HL-60 (cell line): ENCODE data around the gene SLC22A12.

Experiments
- DNase-seq, 2 experiments: peaks; one replicate each; pipeline ENCODE4 v3.0.0-alpha.2; 2010 to 2020; ENCODE audit warnings: low read depth in 1 of 2, low spot score in 1 of 2
- H3K27ac ChIP-seq: fragments of 250-450 bp; sonication (Bioruptor Pico); replicated peaks from 2 replicates; pipeline ENCODE4 v1.5.1; 2020; ENCODE audit warnings: mild to moderate bottlenecking, moderate library complexity
- H3K27me3 ChIP-seq: fragments of 250-450 bp; sonication (Bioruptor Pico); 2 replicates; pipeline ENCODE4 v1.5.1; 2021; ENCODE audit warnings: mild to moderate bottlenecking, moderate library complexity; ENCODE audit not compliant: insufficient read depth, poor library complexity, severe bottlenecking
- H3K4me3 ChIP-seq: replicated peaks from 2 replicates; pipeline ENCODE4 v1.5.1; 2011; ENCODE audit warnings: mild to moderate bottlenecking, control low read depth, low read length; ENCODE audit not compliant: insufficient read depth
- CTCF ChIP-seq: IDR thresholded peaks from one replicate; pipeline ENCODE4 v1.5.1; 2011; ENCODE audit warnings: low read length, control low read depth, inconsistent platforms; ENCODE audit not compliant: insufficient read depth
- GABPA ChIP-seq: IDR thresholded peaks from 2 replicates; pipeline ENCODE4 v1.6.1; 2012; ENCODE audit warnings: low read depth
- POLR2AphosphoS5 ChIP-seq: IDR thresholded peaks from 2 replicates; pipeline ENCODE4 v1.6.1; 2012; ENCODE audit warnings: low read depth
- REST ChIP-seq: IDR thresholded peaks from 2 replicates; pipeline ENCODE4 v1.6.1; 2012; ENCODE audit warnings: low read depth; ENCODE audit not compliant: insufficient replicate concordance
- SPI1 ChIP-seq: IDR thresholded peaks from 2 replicates; pipeline ENCODE4 v1.6.1; 2012; ENCODE audit warnings: low read depth, mild to moderate bottlenecking, borderline replicate concordance

Gene SLC22A12

GRCh38 chr11:64631675-64632074, 40.7 kb downstream of the SLC22A12 start:
- no peak overlapping the region for H3K4me3 ChIP-seq
- no peak for DNase-seq
- TF ChIP-seq POLR2AphosphoS5 (no peak), REST (no peak), GABPA (no peak), CTCF (no peak), SPI1 (no peak)
- H3K27ac ChIP-seq: no peak overlapping the region
- H3K27me3 ChIP-seq: no peaks in the 10 kb centered on the region

- Histone ChIP-seq H3K27me3 (no peaks in the 10 kb centered on the region), H3K4me3 (no peak overlapping the region), H3K27ac (no peak overlapping the region)
- no peak for DNase-seq
- TF ChIP-seq REST (no peak), CTCF (no peak), POLR2AphosphoS5 (no peak), GABPA (no peak), SPI1 (no peak)
These were observed 41.2 kb downstream of the SLC22A12 start for GRCh38 chr11:64632237-64632636.

GRCh38 chr11:64632654-64633053, 41.6 kb downstream of the SLC22A12 start:
- no peak for TF ChIP-seq REST
- no peak for TF ChIP-seq CTCF
- TF ChIP-seq SPI1: no peak
- TF ChIP-seq POLR2AphosphoS5: no peak
- no peak for TF ChIP-seq GABPA
- no peaks in the 10 kb centered on the region for H3K27me3 ChIP-seq

More at GRCh38 chr11:64632654-64633053, 41.6 kb downstream of the SLC22A12 start:
- H3K4me3 ChIP-seq: no peak overlapping the region
- H3K27ac ChIP-seq: no peak overlapping the region
- DNase-seq: no peak
